Colon (tissue), 2 donors: Measurements from ENCODE around the gene LRPAP1.

Source experiments
- FAIRE-seq: peaks from 2 replicates; lab custom pipeline; 2012; peaks lifted over from hg19 to GRCh38; lab: Jason Lieb, UNC
- donor health status: control.
- donor health status: control.

LRPAP1 gene

GRCh38 chr4:3485011-3485791 lies 47.0 kb downstream of the LRPAP1 start:
- FAIRE-seq = no peak

GRCh38 chr4:3484057-3484973 lies 47.9 kb downstream of the LRPAP1 start:
- FAIRE-seq = no peak

GRCh38 chr4:3483471-3483921 lies 48.7 kb downstream of the LRPAP1 start:
- FAIRE-seq = no peak

GRCh38 chr4:3482707-3483106 lies 49.5 kb downstream of the LRPAP1 start:
- no peak for FAIRE-seq

GRCh38 chr4:3481783-3482393 lies 50.3 kb downstream of the LRPAP1 start:
- FAIRE-seq = no peak

- no peak for FAIRE-seq
Observed at GRCh38 chr4:3481113-3481531, 51.1 kb downstream of the LRPAP1 start.

DNA sequence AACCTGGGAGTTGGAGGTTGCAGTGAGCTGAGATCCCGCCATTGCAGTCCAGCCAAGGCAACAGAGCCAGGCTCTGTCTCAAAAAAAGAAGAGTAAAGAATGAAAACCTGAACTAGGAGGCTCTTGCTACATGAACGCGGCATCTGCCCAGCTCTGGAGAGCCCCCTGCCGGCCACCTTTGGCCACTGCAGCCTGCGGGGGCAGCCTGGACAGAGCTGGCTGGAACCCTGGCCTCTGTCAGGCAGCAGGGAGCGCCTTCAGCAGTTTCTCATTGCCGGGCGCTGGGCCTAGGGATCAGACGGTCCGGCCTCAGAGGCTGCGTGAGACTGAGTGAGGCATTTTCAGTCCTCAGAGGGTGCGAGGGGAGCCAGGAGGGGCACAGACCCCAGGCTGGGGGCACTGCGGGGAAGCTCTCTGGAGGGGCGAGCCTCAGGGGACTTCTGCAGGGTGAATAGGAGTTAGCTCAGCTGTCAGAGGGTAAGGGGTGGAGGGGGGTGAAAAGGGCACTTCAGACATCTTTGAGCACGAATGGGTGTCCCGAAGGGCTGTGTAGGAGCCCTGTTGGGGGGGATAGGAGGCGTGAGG lies 51.6 kb downstream of the LRPAP1 start:
- no peak for FAIRE-seq

DNA sequence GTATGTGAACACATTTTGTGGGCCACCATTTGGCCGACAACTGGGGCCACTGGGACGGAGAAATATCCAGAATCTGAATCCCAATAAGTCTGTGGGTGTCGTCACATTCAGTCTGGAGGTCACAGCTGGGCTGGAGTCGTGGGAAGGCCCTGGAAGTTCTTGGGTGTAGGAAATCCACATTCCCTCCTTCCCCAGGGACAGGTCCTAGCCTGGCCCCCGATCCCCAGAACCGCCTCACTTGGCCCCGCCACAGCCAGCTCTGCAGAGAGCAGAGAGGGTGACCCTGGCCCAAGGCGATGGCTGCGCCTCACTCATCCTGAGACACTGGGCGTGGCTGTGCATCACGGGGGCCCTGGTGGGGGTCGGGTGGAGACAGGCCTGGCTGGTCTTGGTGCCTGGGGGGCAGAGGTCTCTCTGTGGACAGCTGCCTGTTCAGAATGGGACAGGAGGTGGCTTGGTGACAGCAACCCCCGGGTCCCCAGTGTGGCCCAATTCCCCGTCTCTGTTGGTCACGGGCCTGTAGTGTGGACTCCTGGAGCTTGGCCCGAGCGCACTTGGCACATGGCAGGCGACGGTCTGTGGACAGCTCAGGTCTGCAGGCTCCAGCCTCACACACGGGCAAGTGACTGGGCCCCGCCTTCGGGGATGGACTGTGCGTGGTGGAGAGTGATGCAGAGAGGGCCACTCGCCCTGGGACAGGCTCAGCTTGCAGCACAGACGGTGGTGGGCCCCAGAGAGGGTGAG lies 52.7 kb downstream of the LRPAP1 start:
- no peak for FAIRE-seq

- FAIRE-seq = no peak
Observed at GRCh38 chr4:3478446-3479357, 53.5 kb downstream of the LRPAP1 start.

- FAIRE-seq = no peak
Observed at GRCh38 chr4:3477750-3478430, 54.3 kb downstream of the LRPAP1 start.

- no peak for FAIRE-seq
Observed at GRCh38 chr4:3476936-3477749, 55.1 kb downstream of the LRPAP1 start.

DNA sequence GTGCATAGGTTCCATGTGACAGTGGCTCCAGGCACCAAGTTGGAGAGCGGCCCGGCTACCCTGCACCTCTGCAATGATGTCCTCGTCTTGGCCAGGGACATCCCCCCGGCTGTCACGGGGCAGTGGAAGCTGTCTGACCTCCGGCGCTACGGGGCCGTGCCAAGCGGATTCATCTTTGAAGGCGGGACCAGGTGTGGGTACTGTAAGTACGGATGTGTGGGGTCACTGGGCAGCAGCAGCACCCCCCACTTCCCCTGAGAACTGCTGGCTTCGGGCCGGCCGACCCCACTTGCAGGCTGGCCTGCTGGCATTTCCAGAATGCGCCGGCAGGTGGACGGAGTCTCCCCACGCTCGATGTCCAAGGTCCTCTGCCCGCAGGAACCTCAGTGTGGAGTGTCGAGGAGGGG lies 55.9 kb downstream of the LRPAP1 start:
- FAIRE-seq = no peak

DNA sequence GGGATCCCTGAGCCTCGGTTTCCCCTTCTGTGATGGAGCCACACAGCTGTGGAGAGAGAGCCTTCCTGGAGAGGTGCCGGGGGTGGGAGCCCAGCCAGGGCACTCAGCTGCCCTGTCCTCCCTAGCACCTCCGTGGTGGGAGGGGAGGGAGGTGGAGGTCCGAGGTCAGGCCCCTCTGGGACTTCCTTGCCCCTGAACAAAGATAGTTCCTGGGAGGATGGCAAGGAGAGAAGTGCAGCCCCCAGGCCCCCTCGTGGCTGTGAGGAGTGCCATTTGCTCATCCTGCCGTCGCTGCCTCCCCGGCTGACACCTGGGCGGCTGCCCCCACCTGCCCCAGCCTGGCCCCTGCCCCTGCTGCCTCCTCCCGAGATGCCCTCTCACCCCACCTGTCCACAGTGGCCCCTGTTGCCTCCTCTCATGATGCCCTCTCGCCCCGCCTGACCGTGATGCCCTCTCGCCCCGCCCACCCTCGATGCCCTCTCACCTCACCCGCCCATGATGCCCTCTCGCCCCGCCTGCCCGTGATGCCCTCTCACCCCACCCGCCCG lies 56.4 kb downstream of the LRPAP1 start:
- FAIRE-seq = no peak

DNA sequence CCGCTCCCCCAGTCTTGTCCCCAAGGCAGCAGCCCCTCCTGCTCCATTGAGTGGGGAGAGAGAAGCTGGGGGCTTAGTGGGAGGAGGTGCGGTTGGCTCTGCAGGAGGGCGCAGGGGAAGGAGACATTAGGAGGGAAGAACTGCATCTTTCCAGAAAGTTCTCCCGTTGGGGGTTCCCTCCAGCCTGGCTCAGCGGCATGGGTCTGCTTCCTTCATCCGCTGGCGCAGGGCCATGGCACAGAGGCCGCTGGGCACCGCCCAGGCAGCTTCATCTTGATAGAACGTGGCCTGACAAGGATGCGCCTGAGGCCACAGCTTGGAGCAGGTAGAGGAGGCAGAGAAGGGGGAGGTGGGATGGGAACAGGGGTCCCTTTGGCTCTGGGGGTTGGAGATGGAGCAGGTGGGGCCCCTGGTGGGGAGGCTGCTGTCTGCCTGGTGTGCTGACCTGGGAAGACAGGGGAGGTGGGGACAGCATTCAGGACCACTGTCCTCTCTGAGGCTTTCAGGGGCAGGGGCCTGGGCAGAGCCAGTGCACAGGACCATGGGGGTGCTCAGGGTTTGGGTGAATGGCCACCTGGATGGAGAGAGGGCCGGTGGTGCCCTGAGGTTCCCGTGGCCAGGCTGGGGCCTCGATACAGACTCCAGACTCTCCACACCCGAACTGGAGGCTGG lies 57.0 kb downstream of the LRPAP1 start:
- FAIRE-seq = no peak

DNA sequence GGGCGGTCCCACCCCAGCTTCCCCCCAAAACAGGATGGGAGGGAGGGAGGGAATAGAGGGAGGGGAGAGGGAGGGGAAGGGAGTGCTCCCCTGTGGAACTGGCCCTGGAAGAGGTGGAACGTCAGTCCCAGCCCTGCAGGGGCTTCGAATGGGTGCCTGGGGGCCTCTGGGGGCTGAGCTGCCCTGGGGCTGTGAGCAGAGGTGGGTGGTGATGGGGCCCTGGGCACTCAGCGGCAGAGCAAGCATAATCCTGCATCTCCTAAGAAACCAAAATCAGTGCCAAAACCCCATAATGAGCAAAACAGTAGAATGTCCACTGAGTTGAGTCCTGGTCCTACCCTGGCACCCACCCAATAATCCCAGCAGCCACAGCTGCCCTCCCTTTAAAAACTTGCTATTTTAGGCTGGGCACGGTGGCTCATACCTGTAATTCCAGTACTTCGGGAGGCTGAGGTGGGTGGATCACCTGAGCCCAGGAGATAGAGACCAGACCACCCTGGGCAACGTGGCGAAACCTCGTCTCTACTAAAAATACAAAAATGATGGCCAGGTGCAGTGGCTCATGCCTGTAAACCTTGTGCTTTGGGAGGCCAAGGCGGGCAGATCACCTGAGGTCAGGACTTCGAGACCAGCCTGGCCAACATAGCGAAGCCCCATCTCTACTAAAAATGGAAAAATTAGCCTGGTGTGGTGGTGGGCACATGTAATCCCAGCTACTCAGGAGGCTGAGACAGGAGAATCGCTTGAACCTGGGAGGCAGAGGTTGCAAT lies 58.0 kb downstream of the LRPAP1 start:
- no peak for FAIRE-seq

DNA sequence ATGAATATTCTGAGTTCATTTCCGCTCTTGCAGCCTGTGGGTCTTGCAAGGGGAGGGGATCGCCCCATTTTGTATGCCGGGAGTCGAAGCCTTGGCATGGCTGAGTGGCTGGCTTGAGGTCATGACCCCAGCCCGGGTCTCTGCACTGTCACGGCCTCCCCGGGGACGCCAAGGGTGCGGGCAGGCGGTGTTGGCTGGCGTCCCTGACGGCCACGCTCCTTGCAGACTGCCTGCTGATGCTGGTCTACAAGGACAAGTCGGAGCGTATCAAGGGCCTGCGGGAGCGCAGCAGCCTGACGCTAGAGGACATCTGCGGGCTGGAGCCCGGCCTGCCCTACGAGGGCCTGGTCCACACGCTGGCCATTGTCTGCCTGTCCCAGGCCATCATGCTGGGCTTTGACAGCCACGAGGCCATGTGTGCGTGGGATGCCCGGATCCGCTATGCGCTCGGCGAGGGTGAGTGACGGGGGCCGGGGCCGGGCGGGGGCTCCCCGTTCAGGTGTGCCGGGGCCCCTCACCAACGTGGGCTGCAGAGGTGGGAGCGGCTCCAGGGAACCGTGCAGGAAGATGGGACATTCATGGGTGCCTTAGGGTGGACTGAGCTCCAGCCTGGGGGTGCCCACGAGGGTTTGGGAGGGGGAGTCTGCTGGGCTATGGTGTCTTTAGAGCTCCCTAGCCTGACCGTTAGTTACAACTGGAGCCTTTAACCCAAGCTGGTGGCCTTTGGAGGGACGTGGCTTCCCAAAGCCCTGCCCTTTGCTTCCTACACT lies 58.9 kb downstream of the LRPAP1 start:
- no peak for FAIRE-seq
